HUDEP-2 (cell line): ENCODE results near the gene DMPK.

Experiments
- DNase-seq, 76 experiments: peaks; one replicate each; lab custom pipeline; 2025; ENCODE audit not compliant: unreplicated experiment in 76 of 76; lab: John Stamatoyannopoulos, UW

The DMPK gene

GRCh38 chr19:45771311-45771933, 10.9 kb downstream of the DMPK start:
- no peak for DNase-seq

- peak; percentile 92 to 100 (median 99) for DNase-seq
These were observed 11.8 kb downstream of the DMPK start for GRCh38 chr19:45770192-45771101.

- DNase-seq: peak in 57 of 76 experiments; percentile 24 to 99 (median 63)
These were observed 12.5 kb downstream of the DMPK start for GRCh38 chr19:45769821-45770191.

GRCh38 chr19:45768984-45769782, 13.1 kb downstream of the DMPK start, which contains the start of gene SIX5:
Gene SIX5 (minus strand): TSS chr19:45769252. CDS start chr19:45768844, 408 bp downstream.
- DNase-seq: peak; percentile 76 to 100 (median 99)

GRCh38 chr19:45768655-45768983, 13.7 kb downstream of the DMPK start:
- peak in 39 of 76 experiments; percentile 12 to 73 (median 49) for DNase-seq

- DNase-seq: peak in 40 of 76 experiments; percentile 25 to 73 (median 48)
These were observed 14.2 kb downstream of the DMPK start for GRCh38 chr19:45767881-45768654.

GRCh38 chr19:45767410-45767880, 14.8 kb downstream of the DMPK start:
- no peak for DNase-seq

GRCh38 chr19:45766869-45767346, 15.4 kb downstream of the DMPK start:
- no peak for DNase-seq

GRCh38 chr19:45766296-45766868, 15.9 kb downstream of the DMPK start:
- DNase-seq: no peak

GRCh38 chr19:45765702-45766295, 16.5 kb downstream of the DMPK start:
- no peak for DNase-seq

- DNase-seq: no peak
These were observed 17.2 kb downstream of the DMPK start for GRCh38 chr19:45764945-45765701.

GRCh38 chr19:45764475-45764874, 17.8 kb downstream of the DMPK start:
- DNase-seq: no peak

GRCh38 chr19:45763691-45764294, 18.5 kb downstream of the DMPK start:
- no peak for DNase-seq

- DNase-seq: no peak
These were observed 19.2 kb downstream of the DMPK start for GRCh38 chr19:45762870-45763631.

GRCh38 chr19:45761714-45762113, 20.6 kb downstream of the DMPK start:
- no peak for DNase-seq

GRCh38 chr19:45758921-45759320, 23.4 kb downstream of the DMPK start:
- no peak for DNase-seq

- no peak for DNase-seq
These were observed 24.6 kb downstream of the DMPK start for GRCh38 chr19:45757695-45758094.

- no peak for DNase-seq
These were observed 28.0 kb downstream of the DMPK start for GRCh38 chr19:45754323-45754722.
